Vagina (tissue), 2 donors: ENCODE data around the gene RINL.

Experiments
- CTCF ChIP-seq, 3 experiments: fragments of 450-650 bp in 2 of 3; fragments of 200-600 bp in 1 of 3; sonication (generic) in 1 of 3; IDR thresholded peaks; one replicate each; pipeline ENCODE4 v1.5.1; 2017 to 2019; ENCODE audit warnings: antibody characterized with exemption in 3 of 3, mild to moderate bottlenecking in 2 of 3, moderate library complexity in 2 of 3
- POLR2A ChIP-seq, 2 donors: fragments of 450-650 bp; IDR thresholded peaks; one replicate each; pipeline ENCODE4 v1.6.1; 2017; ENCODE audit warnings: antibody characterized with exemption in 2 of 2, mild to moderate bottlenecking in 2 of 2, moderate library complexity in 2 of 2

- TF ChIP-seq POLR2A (IDR thresholded peaks at IDR 0.05) (no peak), CTCF (IDR thresholded peaks at IDR 0.05) (no peak)
Measured at GRCh38 chr19:38838208-38838985, 39.7 kb downstream of the RINL start.
